GM12878 (cell line): ENCODE results near the gene GMCL1. TPM values are rescaled to one million over a fixed set of nuclear protein-coding genes. Genes with fewer than 3 reads are reported as not detected.

Experiments used
- ATAC-seq: fragments of 200-7000 bp; cut with Tn5 transposase; 3 replicates; pipeline ENCODE4 v1.9.1; 2020; ENCODE audit warnings: mild to moderate bottlenecking, moderate library complexity
- BruUV-seq: library from RNA; stranded (reverse); fragments of 400-500 nt; replicated peaks from 2 replicates; lab custom pipeline; 2021; lab: Mats Ljungman, UMichigan
- CTCF ChIA-PET: fragments of 300-600 bp; sonication (Branson Sonifier 250); formaldehyde crosslinking; extraction: SDS; loops from one replicate; lab custom pipeline; 2021; ENCODE audit warnings: inconsistent platforms; lab: Yijun Ruan, JAX
- POLR2A ChIA-PET: fragments of 350-600 bp; formaldehyde crosslinking; extraction: SDS; loops from one replicate; lab custom pipeline; 2021; ENCODE audit warnings: inconsistent platforms; lab: Charles Lee
- RAD21 ChIA-PET: fragments of 300-600 bp; sonication (Branson Sonifier 250); formaldehyde crosslinking; loops from one replicate; lab custom pipeline; 2023; ENCODE audit warnings: antibody characterized with exemption; ENCODE audit not compliant: unreplicated experiment; lab: Charles Lee
- SMC1A ChIA-PET: fragments of 300-600 bp; sonication (Branson Sonifier 250); formaldehyde crosslinking; loops from one replicate; lab custom pipeline; 2023; ENCODE audit not compliant: unreplicated experiment, uncharacterized antibody; lab: Charles Lee
- DNase-seq: peaks from one replicate; pipeline ENCODE4 v3.0.0-alpha.2; 2011; ENCODE audit warnings: low read depth, low spot score
- FAIRE-seq: peaks from 3 replicates; lab custom pipeline; 2011; peaks lifted over from hg19 to GRCh38; lab: Jason Lieb, UNC
- H2AFZ ChIP-seq: 2 replicates; pipeline ENCODE4 v1.6.0; 2011; ENCODE audit warnings: low read depth, low read length, control low read depth; ENCODE audit not compliant: control insufficient read depth
- H3K27ac ChIP-seq: 2 replicates; pipeline ENCODE4 v1.5.1; 2011; ENCODE audit warnings: control low read depth; ENCODE audit not compliant: control insufficient read depth, insufficient read depth
- H3K27me3 ChIP-seq, 2 experiments: replicated peaks in 1 of 2; 2 replicates each; pipeline versions ENCODE4 v1.6.0 to v1.6.1; 2011; ENCODE audit warnings: low read length in 1 of 2; ENCODE audit not compliant: control insufficient read depth in 2 of 2, insufficient read depth in 2 of 2
- H3K36me3 ChIP-seq, 2 experiments: 2 replicates each; pipeline ENCODE4 v1.5.1; 2011; ENCODE audit warnings: low read length in 1 of 2; ENCODE audit not compliant: control insufficient read depth in 2 of 2, insufficient read depth in 2 of 2
- H3K4me1 ChIP-seq: 2 replicates; pipeline ENCODE4 v1.6.1; 2011; ENCODE audit warnings: mild to moderate bottlenecking, low read length, moderate library complexity, mixed read lengths; ENCODE audit not compliant: control insufficient read depth, insufficient read depth
- H3K4me2 ChIP-seq: 2 replicates; pipeline ENCODE4 v1.6.0; 2011; ENCODE audit warnings: control low read depth; ENCODE audit not compliant: control insufficient read depth, insufficient read depth
- H3K4me3 ChIP-seq: fragments of 200-600 bp; sonication (generic); 2 replicates; pipeline ENCODE4 v1.5.1; 2016
- H3K79me2 ChIP-seq: 2 replicates; pipeline ENCODE4 v1.6.0; 2011; ENCODE audit warnings: low read length; ENCODE audit not compliant: control insufficient read depth, insufficient read depth
- H3K9ac ChIP-seq: 2 replicates; pipeline ENCODE4 v1.8.0; 2011; ENCODE audit warnings: low read length, control low read depth, mixed read lengths; ENCODE audit not compliant: control insufficient read depth, insufficient read depth
- H3K9me3 ChIP-seq: replicated peaks from 3 replicates; pipeline ENCODE4 v1.5.1; 2011; ENCODE audit warnings: mild to moderate bottlenecking, low read length; ENCODE audit not compliant: control insufficient read depth, insufficient read depth
- H4K20me1 ChIP-seq: 2 replicates; pipeline ENCODE4 v1.6.0; 2011; ENCODE audit not compliant: control insufficient read depth, insufficient read depth
- CREB1 ChIP-seq: IDR thresholded peaks from 2 replicates; pipeline ENCODE4 v1.6.1; 2012; ENCODE audit warnings: low read depth, mild to moderate bottlenecking, inconsistent platforms
- ELK1 ChIP-seq: IDR thresholded peaks from 2 replicates; pipeline ENCODE4 v1.6.1; 2012; ENCODE audit warnings: low read depth, low read length, improper control_type of control experiment
- FOXM1 ChIP-seq: IDR thresholded peaks from 2 replicates; pipeline ENCODE4 v1.6.1; 2012; ENCODE audit warnings: low read depth, mild to moderate bottlenecking, inconsistent platforms, low read length, moderate library complexity
- MAX ChIP-seq: IDR thresholded peaks from 2 replicates; pipeline ENCODE4 v1.6.1; 2012; ENCODE audit warnings: low read depth, low read length, improper control_type of control experiment
- MYC ChIP-seq: IDR thresholded peaks from 2 replicates; pipeline ENCODE4 v1.6.1; 2011; ENCODE audit warnings: mild to moderate bottlenecking, low read length, moderate library complexity, inconsistent platforms; ENCODE audit not compliant: insufficient read depth, insufficient replicate concordance, insufficient read length, severe bottlenecking
- POLR2AphosphoS2 ChIP-seq: IDR thresholded peaks from 2 replicates; pipeline ENCODE4 v1.6.1; 2011; ENCODE audit warnings: low read depth, mild to moderate bottlenecking, low read length, improper control_type of control experiment, moderate library complexity
- SIX5 ChIP-seq: IDR thresholded peaks from 2 replicates; pipeline ENCODE4 v1.6.1; 2011; ENCODE audit warnings: mild to moderate bottlenecking, low read depth, low read length, moderate library complexity; ENCODE audit not compliant: severe bottlenecking
- USF2 ChIP-seq: IDR thresholded peaks from 2 replicates; pipeline ENCODE4 v1.6.1; 2011; ENCODE audit warnings: low read depth, low read length, improper control_type of control experiment, borderline replicate concordance
- YBX1 ChIP-seq: fragments of 450-650 bp; IDR thresholded peaks from 2 replicates; pipeline ENCODE4 v1.6.1; 2016; ENCODE audit warnings: antibody characterized with exemption
- ZBTB4 ChIP-seq: fragments of 450-650 bp; formaldehyde crosslinking; IDR thresholded peaks from 2 replicates; pipeline ENCODE4 v1.4.0; 2022; ENCODE audit warnings: mild to moderate bottlenecking, moderate library complexity
- whole genome bisulfite sequencing: methylation state at CpG from one replicate; pipeline ENCODE4 v1.1.6; 2016; ENCODE audit warnings: low lambda C conversion rate; ENCODE audit not compliant: insufficient replicate concordance, insufficient coverage; ENCODE audit errors: missing lambda C conversion rate; 5-methylcytosine and 5-hydroxymethylcytosine counted together
- in situ Hi-C: fragments of 300-500 bp; cut with MboI; formaldehyde crosslinking; loops from 9 replicates; pipeline ENCODE4 v1.14.3; 2018; ENCODE audit warnings: mixed read lengths
- intact Hi-C: fragments of 100-400 bp; cut with micrococcal nuclease; formaldehyde crosslinking; loops from one replicate; pipeline ENCODE4 v1.14.2; 2022; ENCODE audit not compliant: unreplicated experiment
- polyA plus RNA-seq, 11 experiments: library from polyadenylated mRNA; depleted of rRNA in 4 of 11; unstranded in 6 of 11; stranded (reverse) in 5 of 11; fragments of >200 nt; fragmentation: Nextera tagmentation in 4 of 11; fragmentation: Illumina TruSeq in 1 of 11; extraction: Ambion mirVana in 4 of 11; extraction: Trizol in 1 of 11; gene quantifications; 1 replicate in 1 of 11; 2 replicates in 10 of 11; pipeline versions ENCODE4 v1.2.1 to v1.2.3, GENCODE V29; 2011 to 2016; ENCODE audit warnings: inconsistent platforms in 2 of 11, missing spikeins in 2 of 11, low read depth in 1 of 11
- total RNA-seq, 4 experiments: library from RNA; depleted of rRNA in 3 of 4; stranded (reverse); fragments of >200 nt in 3 of 4; fragmentation: Illumina TruSeq in 1 of 4; extraction: Trizol in 1 of 4; gene quantifications; 2 replicates each; pipeline versions ENCODE4 v1.2.1 to v1.2.3, GENCODE V29; 2013 to 2021

GMCL1 gene
- total and polyA plus RNA-seq, 10 of the 15 experiments (the other 5 are each of a cell fraction or from before 2014, with no cell fraction given), result 3.7 to 21.4 (median 12.3) TPM

- Histone ChIP-seq H3K4me3 (no peak overlapping the region), H3K9ac (no peak overlapping the region), H3K9me3 (no peaks in the 10 kb centered on the region), H3K36me3 (0 out of 4 replicates have a peak, but pooled peaks cover 0 to 7% of the 10 kb centered on the region in 2 experiments), H3K4me2 (no peak overlapping the region), H2AFZ (no peak overlapping the region), H3K27me3 (no peaks in the 10 kb centered on the region), H3K79me2 (no peaks in the 10 kb centered on the region), H4K20me1 (no peaks in the 10 kb centered on the region), H3K27ac (no peak overlapping the region), H3K4me1 (peaks cover 4% of the 10 kb centered on the region; the same call in 1 of the 2 replicates)
- ChIA-PET POLR2A (interaction anchor here (0.5 to 2.4 kb wide), 5 partner anchors 9 to 155 kb away, joined by 3 to 11 read pairs (median 6); partner anchors contain the start of gene MXD1), SMC1A (interaction anchor here (0.6 to 1.5 kb wide), 2 partner anchors 9 to 37 kb away, joined by 3 to 4 read pairs; no protein-coding TSS in a partner anchor), RAD21 (interaction anchor here (0.9 to 1.9 kb wide), 2 partner anchors 8 to 86 kb away, joined by 3 to 8 read pairs; partner anchors contain the start of gene MXD1), CTCF (interaction anchor here (0.7 to 0.9 kb wide), 3 partner anchors 10 to 12 kb away, joined by 3 read pairs; no protein-coding TSS in a partner anchor)
- WGBS, result 100% methylated on average over 3 of the region's 3 CpGs
- DNase-seq (no peak), FAIRE-seq (no peak), ATAC-seq (no peak)
- TF ChIP-seq ZBTB4 (CRISPR knock-in tag), result no peak
- TF ChIP-seq POLR2AphosphoS2, result no peak
- no peak for TF ChIP-seq MYC
- TF ChIP-seq YBX1, result no peak
- no peak for TF ChIP-seq MAX
- TF ChIP-seq CREB1, result no peak
- TF ChIP-seq ELK1, result no peak
- TF ChIP-seq USF2, result no peak
- TF ChIP-seq SIX5, result no peak
- no peak for TF ChIP-seq FOXM1
- in situ Hi-C loops (no loop called here), intact Hi-C loops (no loop called here)
- BruUV-seq, result no TSS peak
Measured at GRCh38 chr2:69923116-69923515, 93.7 kb downstream of the GMCL1 start.
